Measurements from ENCODE around the gene MINDY4.

GRCh38 chr7:30828591-30828990, 57.4 kb downstream of the MINDY4 start:
- TF ChIP-seq CTCF (IDR thresholded peaks at IDR 0.05) (no peak), POLR2A (IDR thresholded peaks at IDR 0.05) (no peak), EP300 (IDR thresholded peaks at IDR 0.05) (no peak)
